Activated naive CD4-positive, alpha-beta T cell treated with anti-CD3 and anti-CD28 coated beads, Interleukin-2, amount 50 U/mL, for 72 hours (primary cell): ENCODE data around the gene PAPLN. TPM values are rescaled to one million over a fixed set of nuclear protein-coding genes. Genes with fewer than 3 reads are reported as not detected.
A peak's percentile ranks its signal among the peaks of the same experiment; 100 is the strongest.

Source experiments
- ATAC-seq, 2 donors: fragments of 150-1000 bp; cut with Tn5 transposase; 2 replicates each; pipeline ENCODE4 v1.10.0; 2021; ENCODE audit warnings: mild to moderate bottlenecking in 2 of 2, moderate library complexity in 2 of 2
- DNase-seq, 2 donors: peaks; one replicate each; pipeline ENCODE4 v3.0.0; 2021 to 2022; ENCODE audit warnings: low spot score in 2 of 2
- H3K27ac Mint-ChIP-seq, 2 donors: one replicate each; pipeline ENCODE4 v1.8.0; 2022; ENCODE audit warnings: mild to moderate bottlenecking in 2 of 2, mixed read lengths in 2 of 2
- H3K36me3 Mint-ChIP-seq, 2 donors: one replicate each; pipeline ENCODE4 v1.8.0; 2022; ENCODE audit warnings: mixed read lengths in 2 of 2
- H3K9me3 Mint-ChIP-seq, 2 donors: one replicate each; pipeline ENCODE4 v1.8.0; 2022; ENCODE audit warnings: mixed read lengths in 2 of 2
- total RNA-seq, 2 donors: library from RNA; stranded (reverse); gene quantifications; one replicate each; pipeline ENCODE4 v1.2.3, GENCODE V29; 2022

PAPLN gene
- total RNA-seq, 2 donors from 2014 or later = 0.91 to 1.4 TPM

DNA sequence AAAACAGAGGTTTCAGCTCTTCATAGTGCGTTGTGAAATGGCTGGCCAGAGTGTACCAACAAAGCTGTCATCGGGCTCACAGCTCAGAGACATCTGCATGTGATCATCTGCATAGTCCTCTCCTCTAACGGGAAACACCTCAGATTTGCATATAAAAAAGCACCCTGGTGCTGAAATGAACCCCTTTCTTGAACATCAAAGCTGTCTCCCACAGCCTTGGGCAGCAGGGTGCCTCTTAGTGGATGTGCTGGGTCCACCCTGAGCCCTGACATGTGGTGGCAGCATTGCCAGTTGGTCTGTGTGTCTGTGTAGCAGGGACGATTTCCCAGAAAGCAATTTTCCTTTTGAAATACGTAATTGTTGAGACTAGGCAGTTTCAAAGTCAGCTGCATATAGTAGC, 14.3 kb upstream of the PAPLN start:
- DNase-seq = no peak

DNA sequence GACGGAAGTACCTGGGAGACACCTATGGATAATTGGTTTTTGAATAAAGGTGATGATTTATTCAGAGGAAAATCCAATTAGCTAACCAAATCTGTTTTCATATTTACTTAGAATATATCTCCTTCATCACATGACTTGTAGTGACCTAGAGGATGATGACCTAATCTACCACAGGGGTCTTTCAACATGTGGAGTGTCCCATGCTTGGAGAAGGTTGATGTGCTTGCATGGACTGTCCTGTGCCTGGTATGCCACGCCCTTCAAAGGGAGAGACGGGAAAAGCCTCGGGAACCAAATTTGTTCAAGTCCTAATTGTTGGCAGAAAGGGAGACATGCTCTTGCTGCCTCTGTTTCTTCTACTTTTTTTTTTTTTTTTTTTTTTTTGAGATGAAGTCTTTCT, 11.8 kb upstream of the PAPLN start:
- H3K9me3 Mint-ChIP-seq = no peaks in the 10 kb centered on the region
- no peak overlapping the region for H3K27ac Mint-ChIP-seq
- ATAC-seq (no peak), DNase-seq (no peak)
- no peaks in the 10 kb centered on the region for H3K36me3 Mint-ChIP-seq

More for the DNA sequence above, 14.3 kb upstream of the PAPLN start:
- no peaks in the 10 kb centered on the region for H3K9me3 Mint-ChIP-seq
- peaks cover 12 to 14% of the 10 kb centered on the region in 2 donors for H3K36me3 Mint-ChIP-seq
- peak overlapping the region; percentile 12 to 80 for H3K27ac Mint-ChIP-seq
- peak; percentile 70 to 80 for ATAC-seq

DNA sequence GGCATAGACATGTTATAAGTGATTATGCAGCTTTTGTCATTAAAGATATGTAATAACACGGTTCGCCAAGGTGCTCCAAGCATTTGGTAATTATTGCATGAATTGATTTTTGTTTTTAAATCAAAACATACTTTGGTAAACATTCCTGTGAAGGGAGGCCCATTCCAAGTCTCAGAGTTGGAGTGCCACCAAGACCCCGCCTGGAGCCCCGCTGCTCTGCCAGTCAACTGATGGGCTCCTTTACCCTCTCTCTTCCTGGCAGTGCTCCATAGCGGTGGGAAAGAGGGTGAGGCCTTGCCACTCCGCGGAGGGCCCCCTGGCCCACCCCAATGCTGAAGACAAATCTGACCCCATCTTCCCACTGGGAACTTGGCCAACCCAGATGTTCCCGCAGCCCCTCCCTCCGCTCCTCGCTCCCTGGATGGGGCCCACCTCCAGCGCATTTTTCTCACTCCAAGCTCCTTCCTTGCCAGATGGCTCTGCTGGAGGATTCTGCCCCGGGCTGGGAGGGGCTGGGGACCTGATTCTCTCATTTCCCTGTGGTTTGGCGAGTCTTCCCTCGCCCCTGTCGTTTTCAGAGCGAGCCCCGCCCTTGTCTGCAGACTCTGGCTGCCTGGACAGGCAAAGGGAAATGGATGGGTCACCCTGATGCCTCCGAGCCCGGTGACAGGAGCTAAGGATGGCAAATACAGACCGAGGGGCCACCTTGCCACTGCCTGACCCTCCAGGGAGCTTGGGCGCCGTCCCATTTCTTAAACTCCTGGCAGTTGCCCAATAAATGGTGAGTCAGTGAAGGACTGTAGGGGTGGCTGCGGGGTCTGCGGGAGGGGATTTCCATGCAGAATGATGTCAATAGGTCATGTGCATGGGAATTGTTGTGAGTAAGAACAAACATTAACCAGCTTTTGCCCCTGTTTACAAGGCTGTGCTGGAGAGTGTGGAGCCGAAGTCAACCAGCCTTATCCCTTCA, 9.2 kb upstream of the PAPLN start:
- Mint-ChIP-seq H3K9me3 (no peaks in the 10 kb centered on the region), H3K36me3 (no peaks in the 10 kb centered on the region), H3K27ac (no peak overlapping the region)
- DNase-seq (no peak), ATAC-seq (no peak)

DNA sequence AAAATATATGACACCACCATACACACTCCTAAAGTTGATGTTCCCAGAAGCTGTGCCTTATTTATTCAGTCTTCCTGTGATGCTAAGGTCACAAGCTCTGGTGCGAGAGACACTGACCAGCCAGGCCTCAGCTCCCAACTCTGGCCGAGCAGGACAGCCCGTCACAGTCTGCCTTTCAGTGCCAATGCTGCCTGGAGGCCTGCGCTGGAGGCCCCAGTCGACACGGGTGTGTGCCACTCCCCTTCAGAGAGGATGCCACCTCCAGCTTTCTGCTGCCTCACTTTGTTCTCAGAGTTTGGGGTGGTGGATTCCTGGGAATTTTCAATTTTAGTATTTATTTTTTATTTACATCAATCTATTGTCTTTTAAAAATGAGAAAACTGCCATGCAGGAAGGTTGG, 7.3 kb upstream of the PAPLN start:
- no peaks in the 10 kb centered on the region for H3K9me3 Mint-ChIP-seq

DNA sequence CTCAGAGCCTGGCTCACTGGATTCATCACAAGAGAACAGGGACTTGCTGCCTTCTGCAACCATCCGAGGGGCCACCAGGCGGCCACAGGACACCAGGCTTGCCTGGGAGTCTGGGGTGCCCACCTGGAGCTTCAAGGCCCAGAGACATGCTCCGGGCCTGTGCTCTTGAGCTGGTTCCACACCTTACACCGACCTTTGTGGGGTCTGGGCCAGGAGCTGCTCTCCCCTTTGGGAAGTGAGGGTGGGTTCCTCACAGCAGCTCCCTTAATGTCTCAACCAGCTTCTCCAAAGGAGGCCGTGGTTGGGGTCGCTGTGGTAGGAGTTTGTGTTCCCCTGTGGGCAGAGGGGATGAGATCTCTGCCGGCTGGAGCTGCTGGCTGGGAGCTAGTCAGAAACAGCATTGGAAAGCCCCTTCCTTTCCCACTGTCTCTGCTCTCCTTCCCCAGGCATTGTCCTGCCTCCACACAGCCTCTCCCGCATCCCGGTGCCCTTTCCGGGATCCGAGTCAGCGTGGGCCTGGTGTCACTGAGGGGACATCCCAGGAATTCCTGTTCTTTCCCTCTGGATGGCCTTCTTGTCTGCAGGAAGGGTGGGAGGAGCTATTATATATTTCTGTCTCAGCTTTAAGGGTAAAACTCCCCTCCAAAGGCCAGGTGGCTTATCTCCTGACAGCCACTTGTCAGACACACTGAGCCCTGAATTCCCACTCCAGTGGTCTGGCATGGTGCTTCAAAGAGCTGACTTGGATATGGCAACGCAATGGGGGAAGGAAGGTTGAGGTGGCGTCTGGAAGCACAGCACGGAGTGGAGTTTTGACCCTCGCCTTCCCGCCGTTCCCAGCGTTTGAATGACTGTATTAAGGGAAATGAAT, 5.1 kb upstream of the PAPLN start:
- ATAC-seq = peak; percentile 29 to 45
- H3K27ac Mint-ChIP-seq = no peak overlapping the region

More for the DNA sequence above, 7.3 kb upstream of the PAPLN start:
- Mint-ChIP-seq H3K27ac (no peak overlapping the region), H3K36me3 (no peaks in the 10 kb centered on the region)
- no peak for ATAC-seq
- no peak for DNase-seq

DNA sequence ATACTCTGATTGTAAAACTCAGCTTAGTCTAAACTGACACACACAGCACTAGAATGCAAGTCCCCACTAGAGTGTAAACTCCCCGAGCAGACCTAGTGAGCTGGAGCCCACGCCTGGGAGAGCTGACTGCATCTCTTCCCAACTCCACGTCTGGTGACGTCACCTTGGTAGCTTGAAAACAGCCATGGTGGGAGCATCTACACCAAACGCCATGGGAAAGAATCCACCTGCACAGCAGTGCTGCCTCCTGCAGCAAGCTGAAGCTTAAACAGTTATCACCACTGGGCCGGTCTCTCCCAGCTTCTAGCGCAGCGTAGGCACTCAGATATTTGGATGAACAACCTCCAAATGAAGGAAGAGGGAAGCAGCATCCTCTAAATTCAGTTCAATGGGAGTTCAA, 4.3 kb upstream of the PAPLN start:
- Mint-ChIP-seq H3K36me3 (peaks cover 0 to 4% of the 10 kb centered on the region in 2 donors), H3K9me3 (no peaks in the 10 kb centered on the region), H3K27ac (no peak overlapping the region)
- no peak for ATAC-seq
- DNase-seq = peak in 1 of 2 donors; percentile 48

More for the DNA sequence above, 5.1 kb upstream of the PAPLN start:
- DNase-seq = peak in 1 of 2 donors; percentile 52
- H3K36me3 Mint-ChIP-seq = peaks cover 0 to 4% of the 10 kb centered on the region in 2 donors
- no peaks in the 10 kb centered on the region for H3K9me3 Mint-ChIP-seq

DNA sequence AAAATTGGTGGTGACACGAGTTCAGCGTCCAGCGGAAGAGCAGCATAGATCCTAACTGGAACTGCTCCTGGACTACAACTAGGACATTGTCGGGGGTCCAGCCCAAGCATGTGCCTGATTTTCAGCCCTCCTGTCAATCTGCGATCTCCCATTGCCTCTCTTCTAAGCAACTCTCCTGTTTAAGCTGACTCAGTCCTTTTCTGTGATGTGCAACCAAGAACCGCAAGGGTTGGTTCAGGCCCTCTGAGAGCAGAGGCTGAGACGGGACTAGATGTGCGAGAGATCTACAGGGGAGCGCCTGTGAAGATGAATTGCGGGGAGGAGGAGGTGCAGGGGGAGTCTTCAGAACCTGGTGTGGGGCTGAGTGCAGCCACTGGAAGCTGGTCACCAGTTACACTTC, 3.7 kb upstream of the PAPLN start:
- H3K9me3 Mint-ChIP-seq = no peaks in the 10 kb centered on the region
- peaks cover 0 to 4% of the 10 kb centered on the region in 2 donors for H3K36me3 Mint-ChIP-seq
- ATAC-seq (no peak), DNase-seq (no peak)
- no peak overlapping the region for H3K27ac Mint-ChIP-seq

DNA sequence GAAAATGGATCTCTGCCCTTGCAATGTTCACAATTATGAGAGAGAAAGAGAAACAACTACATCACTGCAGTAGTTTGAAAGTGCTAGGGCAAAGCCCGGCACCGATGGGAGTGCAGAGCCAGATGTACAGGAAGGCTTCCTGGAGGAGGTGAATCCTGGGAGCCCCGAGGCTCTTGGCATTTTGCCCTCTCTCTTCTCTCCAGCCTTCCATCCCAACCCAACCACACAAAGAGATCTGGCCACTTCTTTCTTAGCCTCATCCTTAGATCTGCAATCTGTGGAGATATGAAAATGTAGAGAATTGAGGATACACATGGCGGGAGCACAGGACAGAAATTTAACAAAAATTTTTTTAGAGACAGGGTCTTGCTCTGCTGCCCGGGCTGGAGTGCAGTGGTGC, 3.3 kb upstream of the PAPLN start:
- Mint-ChIP-seq H3K27ac (no peak overlapping the region), H3K36me3 (peaks cover 0 to 4% of the 10 kb centered on the region in 2 donors), H3K9me3 (no peaks in the 10 kb centered on the region)
- ATAC-seq (no peak), DNase-seq (no peak)

DNA sequence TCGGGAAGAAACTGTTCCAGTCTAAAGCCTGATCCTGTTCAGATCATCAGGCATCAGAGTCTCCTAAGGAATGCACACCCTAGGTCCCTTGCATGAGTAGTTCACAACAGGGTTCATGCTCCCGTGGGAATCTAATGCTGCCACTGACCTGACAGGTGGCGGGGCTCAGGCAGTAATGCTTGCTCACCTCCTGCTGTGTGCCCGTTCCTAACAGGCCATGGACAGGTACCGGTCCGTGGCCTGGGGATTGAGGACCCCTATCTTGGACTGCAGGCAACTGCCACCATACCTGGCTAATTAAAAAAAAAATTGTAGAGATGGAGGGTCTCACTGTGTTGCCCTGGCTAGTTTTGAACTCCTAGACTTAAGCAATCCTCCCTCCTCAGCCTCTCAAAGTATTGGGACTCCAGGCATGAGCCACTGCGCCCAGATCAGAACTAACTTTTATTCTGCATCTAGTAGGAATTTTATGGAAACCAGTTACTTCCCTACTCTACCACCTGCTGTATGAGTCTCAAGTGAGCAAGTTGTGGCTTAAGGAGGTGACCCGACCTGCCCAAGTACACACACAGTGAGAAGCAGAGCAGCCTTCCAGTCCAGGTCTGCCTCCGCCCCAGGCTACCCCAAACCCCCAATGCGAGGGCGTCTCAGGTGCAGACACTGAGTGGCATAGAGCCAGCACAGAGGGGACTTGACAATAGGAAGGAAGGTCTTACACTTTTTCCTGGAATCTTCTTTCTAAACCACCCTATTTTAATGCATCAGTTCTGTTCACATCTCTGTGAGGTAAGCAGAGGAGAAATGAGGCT, 2.5 kb upstream of the PAPLN start:
- Mint-ChIP-seq H3K27ac (no peak overlapping the region), H3K36me3 (peaks cover 0 to 4% of the 10 kb centered on the region in 2 donors), H3K9me3 (no peaks in the 10 kb centered on the region)
- DNase-seq = peak in 1 of 2 donors; percentile 41
- ATAC-seq = no peak

DNA sequence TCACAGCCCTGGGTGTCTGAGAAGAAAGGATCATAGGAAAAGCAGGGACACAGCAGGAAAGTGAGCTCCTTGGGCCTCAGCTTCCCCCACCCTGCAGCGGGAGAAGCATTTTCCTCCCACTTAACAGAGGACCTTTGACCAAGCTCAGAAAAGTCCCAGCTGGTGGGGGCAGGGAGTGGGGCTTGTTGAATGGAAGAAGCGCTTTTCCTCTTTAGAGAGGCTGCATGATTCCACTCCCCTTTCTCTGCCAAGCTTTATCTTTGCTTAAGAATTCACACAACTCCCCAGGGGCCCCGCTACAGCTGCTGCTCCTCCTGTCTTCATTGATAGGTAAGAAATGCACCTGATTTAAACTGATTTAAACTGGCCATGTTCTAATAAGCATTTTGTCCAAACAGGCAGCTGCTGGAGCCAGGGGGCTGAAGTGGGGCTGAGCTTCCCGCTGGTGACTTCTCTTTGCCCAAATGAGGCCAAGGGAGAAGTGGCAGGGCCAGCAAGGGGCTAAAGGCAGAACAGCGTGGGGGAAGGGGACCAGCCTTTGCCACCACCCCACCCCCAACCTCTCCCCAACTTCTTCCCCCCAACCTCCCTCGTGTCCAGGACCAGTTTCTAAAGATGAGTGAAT, 1.7 kb upstream of the PAPLN start:
- ATAC-seq (no peak), DNase-seq (no peak)
- Mint-ChIP-seq H3K9me3 (no peaks in the 10 kb centered on the region), H3K27ac (no peak overlapping the region), H3K36me3 (peaks cover 0 to 4% of the 10 kb centered on the region in 2 donors)

DNA sequence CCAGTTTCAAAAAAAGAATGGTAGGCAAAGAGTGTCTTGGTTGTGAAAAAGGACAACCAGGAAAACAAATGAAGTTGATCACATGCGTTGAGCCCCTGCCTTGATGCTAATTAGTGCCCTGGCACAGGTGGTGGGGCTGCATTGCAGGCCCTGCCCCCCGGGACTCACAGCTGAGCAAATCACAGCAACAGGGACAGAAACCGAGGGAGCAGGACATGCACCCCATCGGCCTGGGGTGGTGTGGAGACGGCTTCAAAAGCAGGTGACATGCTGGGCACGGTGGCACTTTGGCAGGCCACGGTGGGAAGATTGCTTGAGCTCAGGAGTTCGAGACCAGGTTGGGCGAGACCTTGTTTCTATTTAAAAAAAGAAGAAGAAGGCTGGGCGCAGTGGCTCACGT, 1.1 kb upstream of the PAPLN start:
- no peak overlapping the region for H3K27ac Mint-ChIP-seq
- no peaks in the 10 kb centered on the region for H3K9me3 Mint-ChIP-seq
- peaks cover 0 to 4% of the 10 kb centered on the region in 2 donors for H3K36me3 Mint-ChIP-seq
- DNase-seq (no peak), ATAC-seq (no peak)

DNA sequence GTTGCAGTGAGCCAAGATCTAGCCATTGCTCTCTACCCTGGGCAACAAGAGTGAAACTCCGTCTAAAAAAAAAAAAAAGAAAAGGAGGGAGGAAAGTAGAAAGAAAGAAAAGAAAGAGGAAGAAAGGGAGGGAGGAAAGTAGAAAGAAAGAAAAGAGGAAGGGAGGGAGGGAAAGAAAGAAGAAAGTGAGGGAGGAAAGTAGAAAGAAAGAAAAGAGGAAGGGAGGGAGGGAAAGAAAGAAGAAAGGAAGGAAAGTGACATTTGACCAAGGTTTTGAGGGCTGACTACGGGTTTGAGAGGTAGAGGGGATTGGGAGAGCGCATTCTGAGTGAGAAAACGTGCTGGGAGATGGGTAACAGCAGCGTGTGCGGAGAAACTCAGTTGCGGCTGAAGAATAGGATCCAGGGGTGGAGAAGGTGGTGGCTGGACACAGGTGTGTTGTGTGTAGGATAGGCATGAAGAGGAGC, 521 bp upstream of the PAPLN start:
- no peaks in the 10 kb centered on the region for H3K9me3 Mint-ChIP-seq
- no peak overlapping the region for H3K27ac Mint-ChIP-seq
- DNase-seq = no peak
- no peak for ATAC-seq
- peaks cover 0 to 4% of the 10 kb centered on the region in 2 donors for H3K36me3 Mint-ChIP-seq

DNA sequence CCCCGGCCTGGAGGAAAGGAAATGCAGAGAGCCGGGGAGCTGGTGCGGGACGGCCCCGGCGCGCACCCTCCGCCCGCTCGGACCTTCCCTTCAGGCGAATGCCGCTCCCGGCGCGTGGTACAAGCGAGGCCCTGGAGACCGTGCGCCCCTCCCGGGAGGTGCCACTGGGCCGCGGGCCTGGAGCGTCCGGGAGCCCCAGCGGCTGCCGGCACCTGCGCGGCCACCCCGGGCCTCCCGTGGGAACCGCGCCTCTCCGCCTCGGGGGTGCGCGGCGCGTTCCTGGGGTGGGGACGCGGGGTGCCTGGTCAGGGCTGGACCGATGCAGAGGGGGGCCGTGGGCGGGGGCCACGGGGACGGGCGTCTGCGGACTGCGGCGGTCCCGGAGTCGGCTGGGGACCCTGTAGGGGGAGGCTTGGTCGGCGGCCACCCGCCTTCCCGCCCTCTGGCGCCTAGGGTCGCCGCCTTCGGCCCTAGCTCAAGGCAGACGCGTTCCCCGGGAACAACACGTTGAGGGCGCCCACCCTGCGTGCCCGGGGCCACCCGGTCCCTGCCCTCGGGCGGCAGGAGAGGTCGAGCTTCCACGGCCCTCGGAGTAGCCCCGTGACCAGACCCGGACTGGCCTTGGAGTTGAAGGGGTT, 599 bp downstream of the PAPLN start:
- DNase-seq = peak in 1 of 2 donors; percentile 51
- Mint-ChIP-seq H3K36me3 (peaks cover 0 to 4% of the 10 kb centered on the region in 2 donors), H3K9me3 (no peaks in the 10 kb centered on the region), H3K27ac (no peak overlapping the region)
- peak; percentile 6 to 30 for ATAC-seq

DNA sequence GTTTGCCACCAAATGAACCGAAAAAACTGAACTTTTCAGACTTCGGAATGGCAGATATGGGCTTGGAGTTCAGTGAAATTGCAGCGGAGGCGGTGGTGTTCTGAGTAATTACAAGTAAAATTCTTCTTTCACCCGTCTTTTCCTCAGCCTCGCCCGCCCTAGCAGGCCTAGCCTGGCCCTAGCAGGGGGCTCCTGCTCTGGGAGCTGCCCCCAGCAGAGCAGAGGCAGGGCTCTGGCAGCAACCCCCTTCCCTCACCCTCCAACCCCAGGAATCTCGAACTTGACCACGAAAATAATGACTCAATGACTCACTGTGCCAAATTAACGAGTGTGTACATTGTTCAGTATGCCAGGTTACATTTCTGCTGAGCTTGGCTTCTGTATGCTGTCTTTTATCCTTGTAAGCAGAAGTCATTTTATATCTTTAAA, 1.1 kb downstream of the PAPLN start:
- peak in 1 of 2 donors; percentile 23 for ATAC-seq
- peak in 1 of 2 donors; percentile 26 for DNase-seq
- H3K36me3 Mint-ChIP-seq = peaks cover 0 to 4% of the 10 kb centered on the region in 2 donors

DNA sequence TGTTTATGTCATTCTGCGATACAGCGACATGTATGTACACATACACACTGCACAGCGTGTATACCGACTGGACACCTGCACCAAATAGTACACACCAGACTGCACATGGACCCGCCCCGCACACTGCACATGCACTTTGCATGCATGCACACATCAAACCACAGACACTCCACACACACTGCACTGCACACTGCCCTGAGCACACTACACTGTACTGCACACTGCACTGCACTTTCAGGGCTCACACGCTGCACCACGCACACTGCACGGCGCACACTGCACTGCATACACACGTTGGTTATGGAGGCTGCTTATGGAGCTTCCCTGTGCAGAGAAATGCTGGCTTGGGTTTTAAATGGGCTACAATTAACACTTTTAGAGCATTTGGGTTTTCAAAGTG, 1.6 kb downstream of the PAPLN start:
- H3K9me3 Mint-ChIP-seq = no peaks in the 10 kb centered on the region
- peaks cover 0 to 4% of the 10 kb centered on the region in 2 donors for H3K36me3 Mint-ChIP-seq
- no peak overlapping the region for H3K27ac Mint-ChIP-seq
- ATAC-seq = peak in 1 of 2 donors; percentile 21
- peak in 1 of 2 donors; percentile 23 for DNase-seq

More for the DNA sequence above, 1.1 kb downstream of the PAPLN start:
- Mint-ChIP-seq H3K9me3 (no peaks in the 10 kb centered on the region), H3K27ac (no peak overlapping the region)
